Chondrocyte (in vitro differentiated cells): ENCODE data around the gene GTF2B. TPM values are rescaled to one million over a fixed set of nuclear protein-coding genes. Genes with fewer than 3 reads are reported as not detected.
"Not testable (repeated sequence)": the region's sequence is repeated elsewhere in the genome, so short reads cannot be mapped to it uniquely, and the experiment has no call there.

ENCODE experiments used
- DNase-seq: peaks from one replicate; pipeline ENCODE4 v3.0.0; 2021; ENCODE audit warnings: mixed read lengths, low spot score
- H3K27ac Mint-ChIP-seq: one replicate; pipeline ENCODE4 v1.8.0; 2021; ENCODE audit warnings: mild to moderate bottlenecking, moderate library complexity, mixed read lengths; ENCODE audit not compliant: unreplicated experiment
- H3K27me3 Mint-ChIP-seq: 2 replicates; pipeline ENCODE4 v1.8.0; 2021; ENCODE audit warnings: low read depth, mixed read lengths
- H3K36me3 Mint-ChIP-seq: 2 replicates; pipeline ENCODE4 v1.8.0; 2021; ENCODE audit warnings: low read depth, mixed read lengths
- H3K4me1 Mint-ChIP-seq: 2 replicates; pipeline ENCODE4 v1.8.0; 2021; ENCODE audit warnings: low read depth, mild to moderate bottlenecking, mixed read lengths
- H3K4me3 Mint-ChIP-seq: one replicate; pipeline ENCODE4 v1.8.0; 2021; ENCODE audit warnings: mild to moderate bottlenecking, moderate library complexity, mixed read lengths; ENCODE audit not compliant: unreplicated experiment
- H3K9me3 Mint-ChIP-seq: 2 replicates; pipeline ENCODE4 v1.8.0; 2021; ENCODE audit warnings: low read depth, mixed read lengths
- total RNA-seq: library from RNA; stranded (reverse); gene quantifications from 3 replicates; pipeline ENCODE4 v1.2.1, GENCODE V29; 2021
- TF ChIP-seq, protein P1 (sequence below): fragments of 200-600 bp; sonication (generic); IDR thresholded peaks from 2 replicates; pipeline ENCODE4 v1.5.0; 2021; ENCODE audit warnings: antibody characterized with exemption, mild to moderate bottlenecking, moderate library complexity

GTF2B gene
- total RNA-seq, 1 donor from 2014 or later = 19.6 TPM

DNA sequence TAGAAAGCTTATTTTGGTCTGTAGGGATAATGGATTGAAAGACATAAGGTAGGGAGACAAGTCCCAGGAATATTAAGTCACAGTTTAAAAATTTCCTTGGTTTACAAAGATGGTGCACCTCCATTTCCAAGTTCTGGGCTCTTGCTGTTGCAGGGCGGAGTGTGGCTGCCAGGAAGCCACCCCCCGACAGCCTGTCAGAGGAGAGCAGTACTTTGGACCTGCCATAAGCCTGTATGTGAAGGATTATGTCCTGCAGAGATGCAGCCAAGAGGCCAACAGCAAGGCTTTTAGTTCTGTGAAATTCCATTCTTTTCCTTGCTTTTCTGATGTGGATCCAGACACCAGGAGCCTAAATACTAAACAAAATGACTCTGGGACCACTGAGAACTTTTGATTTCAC, 31.9 kb upstream of the GTF2B start:
- no peaks in the 10 kb centered on the region for H3K27me3 Mint-ChIP-seq
- H3K36me3 Mint-ChIP-seq = peaks cover 44% of the 10 kb centered on the region
- DNase-seq = no peak
- TF ChIP-seq, protein P1, sequence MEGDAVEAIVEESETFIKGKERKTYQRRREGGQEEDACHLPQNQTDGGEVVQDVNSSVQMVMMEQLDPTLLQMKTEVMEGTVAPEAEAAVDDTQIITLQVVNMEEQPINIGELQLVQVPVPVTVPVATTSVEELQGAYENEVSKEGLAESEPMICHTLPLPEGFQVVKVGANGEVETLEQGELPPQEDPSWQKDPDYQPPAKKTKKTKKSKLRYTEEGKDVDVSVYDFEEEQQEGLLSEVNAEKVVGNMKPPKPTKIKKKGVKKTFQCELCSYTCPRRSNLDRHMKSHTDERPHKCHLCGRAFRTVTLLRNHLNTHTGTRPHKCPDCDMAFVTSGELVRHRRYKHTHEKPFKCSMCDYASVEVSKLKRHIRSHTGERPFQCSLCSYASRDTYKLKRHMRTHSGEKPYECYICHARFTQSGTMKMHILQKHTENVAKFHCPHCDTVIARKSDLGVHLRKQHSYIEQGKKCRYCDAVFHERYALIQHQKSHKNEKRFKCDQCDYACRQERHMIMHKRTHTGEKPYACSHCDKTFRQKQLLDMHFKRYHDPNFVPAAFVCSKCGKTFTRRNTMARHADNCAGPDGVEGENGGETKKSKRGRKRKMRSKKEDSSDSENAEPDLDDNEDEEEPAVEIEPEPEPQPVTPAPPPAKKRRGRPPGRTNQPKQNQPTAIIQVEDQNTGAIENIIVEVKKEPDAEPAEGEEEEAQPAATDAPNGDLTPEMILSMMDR = no peak
- peaks cover 8% of the 10 kb centered on the region for H3K9me3 Mint-ChIP-seq
- no peak overlapping the region for H3K4me3 Mint-ChIP-seq
- H3K27ac Mint-ChIP-seq = no peak overlapping the region
- no peaks in the 10 kb centered on the region for H3K4me1 Mint-ChIP-seq

DNA sequence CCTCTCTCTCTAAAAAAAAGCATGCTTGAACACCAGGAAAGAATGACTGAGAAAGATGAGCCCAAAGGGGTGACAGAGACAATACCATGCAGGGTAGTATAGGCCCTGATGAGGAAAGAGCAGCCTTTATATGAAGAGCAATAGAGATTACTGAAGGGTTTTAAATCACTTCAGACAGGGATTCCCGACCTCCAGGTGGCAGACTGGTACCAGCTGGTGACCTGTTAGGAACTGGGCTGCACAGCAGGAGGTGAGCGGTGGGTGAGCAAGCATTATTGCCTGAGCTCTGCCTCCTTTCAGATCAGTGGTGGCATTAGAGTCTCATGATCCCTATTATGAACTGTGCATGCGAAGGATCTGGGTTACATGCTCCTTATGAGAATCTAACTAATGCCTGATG, 30.8 kb upstream of the GTF2B start:
- H3K27me3 Mint-ChIP-seq = no peaks in the 10 kb centered on the region

DNA sequence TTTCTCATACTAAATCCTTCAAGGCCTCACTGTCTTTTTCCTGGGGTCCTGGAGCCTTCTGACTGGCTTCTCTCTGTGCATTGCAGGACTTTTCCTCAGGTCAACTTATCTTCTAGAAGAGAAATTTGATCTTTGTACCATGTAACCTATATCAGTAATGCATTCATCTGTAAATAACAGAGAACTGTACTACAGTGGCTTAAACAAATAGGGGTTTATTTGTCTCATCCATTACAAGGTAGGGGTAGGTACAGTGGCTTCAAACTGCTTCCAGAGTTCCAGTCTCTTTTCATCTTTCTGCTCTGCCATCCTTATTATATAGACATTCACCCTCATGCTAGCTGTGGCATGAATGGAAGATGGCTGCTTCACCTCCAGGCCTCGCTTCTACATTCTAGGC, 29.5 kb upstream of the GTF2B start:
- H3K27me3 Mint-ChIP-seq = no peaks in the 10 kb centered on the region
- peaks cover 27% of the 10 kb centered on the region for H3K9me3 Mint-ChIP-seq
- DNase-seq = no peak
- H3K36me3 Mint-ChIP-seq = peaks cover 54% of the 10 kb centered on the region
- TF ChIP-seq, protein P1 = no peak
- H3K4me1 Mint-ChIP-seq = no peaks in the 10 kb centered on the region
- H3K27ac Mint-ChIP-seq = no peak overlapping the region
- no peak overlapping the region for H3K4me3 Mint-ChIP-seq

More for the DNA sequence above, 30.8 kb upstream of the GTF2B start:
- no peak for DNase-seq
- H3K36me3 Mint-ChIP-seq = peaks cover 47% of the 10 kb centered on the region
- H3K4me3 Mint-ChIP-seq = no peak overlapping the region
- H3K9me3 Mint-ChIP-seq = peaks cover 15% of the 10 kb centered on the region
- H3K4me1 Mint-ChIP-seq = no peaks in the 10 kb centered on the region
- TF ChIP-seq, protein P1 = no peak
- H3K27ac Mint-ChIP-seq = no peak overlapping the region

DNA sequence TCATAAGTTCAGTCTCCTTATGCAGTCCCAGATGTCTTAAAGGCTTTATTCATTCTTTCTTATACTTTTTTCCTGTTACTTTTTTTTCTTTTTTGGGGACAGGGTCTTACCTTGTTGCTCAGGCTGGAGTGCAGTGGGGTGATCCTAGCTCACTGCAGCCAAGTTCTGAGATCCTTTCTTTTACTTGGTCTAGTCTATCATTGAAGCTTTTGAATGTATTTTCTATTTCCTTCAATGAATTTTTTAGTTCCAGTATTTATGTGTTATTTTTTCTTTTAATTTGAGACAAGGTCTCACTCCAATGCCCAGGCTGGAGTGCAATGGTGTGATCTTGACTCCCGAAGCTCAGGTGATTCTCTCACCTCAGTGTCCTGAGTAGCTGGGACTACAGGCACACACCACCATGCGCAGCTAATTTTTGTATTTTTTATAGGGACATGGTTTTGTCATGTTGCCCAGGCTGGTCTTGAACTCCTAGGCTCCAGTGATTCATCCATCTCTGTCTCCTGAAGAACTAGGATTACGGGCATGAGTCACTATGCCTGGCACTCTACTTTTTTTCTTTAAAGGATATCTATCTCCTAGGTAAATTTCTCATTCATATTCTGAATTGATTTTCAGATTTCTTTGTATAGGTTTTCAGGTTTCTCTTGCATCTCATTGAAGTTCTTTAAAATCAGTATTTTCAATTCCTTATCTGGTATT, 26.1 kb upstream of the GTF2B start:
- Mint-ChIP-seq H3K27ac (no peak overlapping the region), H3K4me1 (no peaks in the 10 kb centered on the region), H3K4me3 (no peak overlapping the region), H3K27me3 (no peaks in the 10 kb centered on the region), H3K9me3 (peaks cover 54% of the 10 kb centered on the region), H3K36me3 (peaks cover 44% of the 10 kb centered on the region)
- TF ChIP-seq, protein P1 = no peak
- DNase-seq = no peak

DNA sequence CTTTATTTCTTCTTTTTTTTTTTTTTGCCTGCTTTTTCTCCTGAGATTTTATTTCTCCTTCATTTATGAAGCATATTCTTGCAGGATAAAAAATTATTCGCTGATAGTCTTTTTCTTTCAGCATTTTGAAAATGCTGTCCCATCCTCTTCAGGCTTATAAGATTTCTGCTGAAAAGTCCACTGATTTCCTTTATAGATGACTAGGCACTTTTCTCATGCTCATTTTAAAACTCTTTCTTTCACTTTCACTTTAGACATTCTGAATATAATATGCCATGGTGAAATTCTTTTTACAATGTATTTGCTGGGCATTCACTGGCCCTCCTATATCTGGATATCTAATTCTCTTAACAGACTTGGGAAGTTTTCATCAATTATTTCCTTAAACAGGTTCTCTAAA, 25.5 kb upstream of the GTF2B start:
- Mint-ChIP-seq H3K36me3 (peaks cover 42% of the 10 kb centered on the region), H3K9me3 (peaks cover 58% of the 10 kb centered on the region), H3K27me3 (no peaks in the 10 kb centered on the region), H3K4me3 (no peak overlapping the region), H3K4me1 (no peaks in the 10 kb centered on the region), H3K27ac (no peak overlapping the region)
- no peak for DNase-seq
- TF ChIP-seq, protein P1 = no peak

DNA sequence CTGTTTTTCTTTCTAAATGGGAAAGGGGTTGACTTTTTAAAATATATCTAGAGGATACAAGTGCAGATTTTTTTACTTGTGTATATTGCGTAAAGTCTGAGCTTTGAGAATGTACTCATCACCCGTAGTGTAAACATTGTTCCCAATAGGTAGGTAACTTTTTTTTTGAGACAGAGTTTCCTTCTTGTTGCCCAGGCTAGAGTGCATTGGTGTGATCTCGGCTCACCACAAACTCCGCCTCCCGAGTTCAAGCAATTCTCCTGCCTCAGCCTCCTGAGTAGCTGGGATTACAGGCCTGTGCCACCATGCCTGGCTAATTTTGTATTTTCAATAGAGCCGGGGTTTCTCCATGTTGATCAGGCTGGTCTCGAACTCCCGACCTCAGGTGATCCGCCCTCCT, 20.4 kb upstream of the GTF2B start:
- DNase-seq, H3K36me3 Mint-ChIP-seq, H3K27me3 Mint-ChIP-seq, H3K4me1 Mint-ChIP-seq, H3K27ac Mint-ChIP-seq, H3K4me3 Mint-ChIP-seq: not testable (repeated sequence)
- peaks cover 39% of the 10 kb centered on the region for H3K9me3 Mint-ChIP-seq
